GM12878 (cell line): ENCODE data around the gene ZNF33B. TPM values are rescaled to one million over a fixed set of nuclear protein-coding genes. Genes with fewer than 3 reads are reported as not detected.

ENCODE experiments used
- ATAC-seq: fragments of 200-7000 bp; cut with Tn5 transposase; 3 replicates; pipeline ENCODE4 v1.9.1; 2020; ENCODE audit warnings: mild to moderate bottlenecking, moderate library complexity
- BruUV-seq: library from RNA; stranded (reverse); fragments of 400-500 nt; replicated peaks from 2 replicates; lab custom pipeline; 2021; lab: Mats Ljungman, UMichigan
- CTCF ChIA-PET: fragments of 300-600 bp; sonication (Branson Sonifier 250); formaldehyde crosslinking; extraction: SDS; loops from one replicate; lab custom pipeline; 2021; ENCODE audit warnings: inconsistent platforms; lab: Yijun Ruan, JAX
- POLR2A ChIA-PET: fragments of 350-600 bp; formaldehyde crosslinking; extraction: SDS; loops from one replicate; lab custom pipeline; 2021; ENCODE audit warnings: inconsistent platforms; lab: Charles Lee
- RAD21 ChIA-PET: fragments of 300-600 bp; sonication (Branson Sonifier 250); formaldehyde crosslinking; loops from one replicate; lab custom pipeline; 2023; ENCODE audit warnings: antibody characterized with exemption; ENCODE audit not compliant: unreplicated experiment; lab: Charles Lee
- SMC1A ChIA-PET: fragments of 300-600 bp; sonication (Branson Sonifier 250); formaldehyde crosslinking; loops from one replicate; lab custom pipeline; 2023; ENCODE audit not compliant: unreplicated experiment, uncharacterized antibody; lab: Charles Lee
- DNase-seq: peaks from one replicate; pipeline ENCODE4 v3.0.0-alpha.2; 2011; ENCODE audit warnings: low read depth, low spot score
- FAIRE-seq: peaks from 3 replicates; lab custom pipeline; 2011; peaks lifted over from hg19 to GRCh38; lab: Jason Lieb, UNC
- H2AFZ ChIP-seq: 2 replicates; pipeline ENCODE4 v1.6.0; 2011; ENCODE audit warnings: low read depth, low read length, control low read depth; ENCODE audit not compliant: control insufficient read depth
- H3K27ac ChIP-seq: 2 replicates; pipeline ENCODE4 v1.5.1; 2011; ENCODE audit warnings: control low read depth; ENCODE audit not compliant: control insufficient read depth, insufficient read depth
- H3K27me3 ChIP-seq, 2 experiments: replicated peaks in 1 of 2; 2 replicates each; pipeline versions ENCODE4 v1.6.0 to v1.6.1; 2011; ENCODE audit warnings: low read length in 1 of 2; ENCODE audit not compliant: control insufficient read depth in 2 of 2, insufficient read depth in 2 of 2
- H3K36me3 ChIP-seq, 2 experiments: 2 replicates each; pipeline ENCODE4 v1.5.1; 2011; ENCODE audit warnings: low read length in 1 of 2; ENCODE audit not compliant: control insufficient read depth in 2 of 2, insufficient read depth in 2 of 2
- H3K4me1 ChIP-seq: 2 replicates; pipeline ENCODE4 v1.6.1; 2011; ENCODE audit warnings: mild to moderate bottlenecking, low read length, moderate library complexity, mixed read lengths; ENCODE audit not compliant: control insufficient read depth, insufficient read depth
- H3K4me2 ChIP-seq: 2 replicates; pipeline ENCODE4 v1.6.0; 2011; ENCODE audit warnings: control low read depth; ENCODE audit not compliant: control insufficient read depth, insufficient read depth
- H3K4me3 ChIP-seq: fragments of 200-600 bp; sonication (generic); 2 replicates; pipeline ENCODE4 v1.5.1; 2016
- H3K79me2 ChIP-seq: 2 replicates; pipeline ENCODE4 v1.6.0; 2011; ENCODE audit warnings: low read length; ENCODE audit not compliant: control insufficient read depth, insufficient read depth
- H3K9ac ChIP-seq: 2 replicates; pipeline ENCODE4 v1.8.0; 2011; ENCODE audit warnings: low read length, control low read depth, mixed read lengths; ENCODE audit not compliant: control insufficient read depth, insufficient read depth
- H3K9me3 ChIP-seq: replicated peaks from 3 replicates; pipeline ENCODE4 v1.5.1; 2011; ENCODE audit warnings: mild to moderate bottlenecking, low read length; ENCODE audit not compliant: control insufficient read depth, insufficient read depth
- H4K20me1 ChIP-seq: 2 replicates; pipeline ENCODE4 v1.6.0; 2011; ENCODE audit not compliant: control insufficient read depth, insufficient read depth
- HDAC2 ChIP-seq: fragments of 200-600 bp; sonication (generic); IDR thresholded peaks from 2 replicates; pipeline ENCODE4 v1.6.1; 2017
- KLF5 ChIP-seq: fragments of 450-650 bp; IDR thresholded peaks from 2 replicates; pipeline ENCODE4 v1.6.1; 2014; ENCODE audit warnings: mild to moderate bottlenecking; ENCODE audit not compliant: partially characterized antibody
- WGBS: methylation state at CpG from one replicate; pipeline ENCODE4 v1.1.6; 2016; ENCODE audit warnings: low lambda C conversion rate; ENCODE audit not compliant: insufficient replicate concordance, insufficient coverage; ENCODE audit errors: missing lambda C conversion rate; 5-methylcytosine and 5-hydroxymethylcytosine counted together
- in situ Hi-C: fragments of 300-500 bp; cut with MboI; formaldehyde crosslinking; loops from 9 replicates; pipeline ENCODE4 v1.14.3; 2018; ENCODE audit warnings: mixed read lengths
- intact Hi-C: fragments of 100-400 bp; cut with micrococcal nuclease; formaldehyde crosslinking; loops from one replicate; pipeline ENCODE4 v1.14.2; 2022; ENCODE audit not compliant: unreplicated experiment
- polyA plus RNA-seq, 11 experiments: library from polyadenylated mRNA; depleted of rRNA in 4 of 11; unstranded in 6 of 11; stranded (reverse) in 5 of 11; fragments of >200 nt; fragmentation: Nextera tagmentation in 4 of 11; fragmentation: Illumina TruSeq in 1 of 11; extraction: Ambion mirVana in 4 of 11; extraction: Trizol in 1 of 11; gene quantifications; 1 replicate in 1 of 11; 2 replicates in 10 of 11; pipeline versions ENCODE4 v1.2.1 to v1.2.3, GENCODE V29; 2011 to 2016; ENCODE audit warnings: inconsistent platforms in 2 of 11, missing spikeins in 2 of 11, low read depth in 1 of 11
- total RNA-seq, 4 experiments: library from RNA; depleted of rRNA in 3 of 4; stranded (reverse); fragments of >200 nt in 3 of 4; fragmentation: Illumina TruSeq in 1 of 4; extraction: Trizol in 1 of 4; gene quantifications; 2 replicates each; pipeline versions ENCODE4 v1.2.1 to v1.2.3, GENCODE V29; 2013 to 2021
- TF ChIP-seq, protein P1 (sequence below): fragments of 450-650 bp; IDR thresholded peaks from 2 replicates; pipeline ENCODE4 v1.6.1; 2016; ENCODE audit warnings: mild to moderate bottlenecking, moderate library complexity, borderline replicate concordance

The ZNF33B gene
- total and polyA plus RNA-seq, 10 of the 15 experiments (the other 5 are each of a cell fraction or from before 2014, with no cell fraction given) = 5.3 to 19.7 (median 9.3) TPM

DNA sequence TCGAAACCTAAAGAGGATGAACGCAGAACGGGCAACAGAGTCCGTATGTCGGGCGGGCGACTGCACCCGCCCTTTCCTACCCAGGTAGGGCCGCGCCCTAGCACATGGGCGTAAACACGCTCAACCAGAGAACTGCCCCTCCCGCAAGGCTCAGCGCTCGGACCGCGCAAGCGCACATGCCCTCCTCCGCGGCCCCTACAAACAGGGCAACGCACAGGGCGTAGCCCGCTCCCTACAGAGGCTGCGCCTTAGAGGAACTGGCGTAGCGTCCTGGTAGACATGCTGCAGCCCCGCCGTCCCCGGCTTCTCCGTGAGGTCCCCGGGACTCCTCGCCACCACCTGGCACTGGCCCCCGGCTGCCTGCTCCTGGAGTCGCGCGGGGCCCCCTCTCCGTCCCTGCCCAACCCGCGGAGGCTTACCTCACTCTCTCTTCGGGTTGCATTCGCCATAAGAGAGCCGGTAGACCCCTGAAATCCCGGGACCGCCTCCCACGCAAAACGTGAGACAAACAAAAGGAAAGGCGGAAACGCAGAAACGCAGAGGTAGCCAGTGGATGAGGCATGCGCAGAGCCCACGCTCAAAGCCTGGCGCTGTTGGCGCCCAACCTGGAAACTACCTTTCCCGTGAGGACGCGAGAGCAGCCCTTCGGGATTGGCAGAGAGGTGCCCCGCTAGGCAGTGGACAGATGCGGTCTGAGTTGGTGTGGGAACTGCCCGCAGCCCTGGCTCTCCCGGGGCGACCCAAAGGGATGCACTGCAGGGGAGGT is at the start of gene ZNF33B (continued):
- TF ChIP-seq, protein P1, sequence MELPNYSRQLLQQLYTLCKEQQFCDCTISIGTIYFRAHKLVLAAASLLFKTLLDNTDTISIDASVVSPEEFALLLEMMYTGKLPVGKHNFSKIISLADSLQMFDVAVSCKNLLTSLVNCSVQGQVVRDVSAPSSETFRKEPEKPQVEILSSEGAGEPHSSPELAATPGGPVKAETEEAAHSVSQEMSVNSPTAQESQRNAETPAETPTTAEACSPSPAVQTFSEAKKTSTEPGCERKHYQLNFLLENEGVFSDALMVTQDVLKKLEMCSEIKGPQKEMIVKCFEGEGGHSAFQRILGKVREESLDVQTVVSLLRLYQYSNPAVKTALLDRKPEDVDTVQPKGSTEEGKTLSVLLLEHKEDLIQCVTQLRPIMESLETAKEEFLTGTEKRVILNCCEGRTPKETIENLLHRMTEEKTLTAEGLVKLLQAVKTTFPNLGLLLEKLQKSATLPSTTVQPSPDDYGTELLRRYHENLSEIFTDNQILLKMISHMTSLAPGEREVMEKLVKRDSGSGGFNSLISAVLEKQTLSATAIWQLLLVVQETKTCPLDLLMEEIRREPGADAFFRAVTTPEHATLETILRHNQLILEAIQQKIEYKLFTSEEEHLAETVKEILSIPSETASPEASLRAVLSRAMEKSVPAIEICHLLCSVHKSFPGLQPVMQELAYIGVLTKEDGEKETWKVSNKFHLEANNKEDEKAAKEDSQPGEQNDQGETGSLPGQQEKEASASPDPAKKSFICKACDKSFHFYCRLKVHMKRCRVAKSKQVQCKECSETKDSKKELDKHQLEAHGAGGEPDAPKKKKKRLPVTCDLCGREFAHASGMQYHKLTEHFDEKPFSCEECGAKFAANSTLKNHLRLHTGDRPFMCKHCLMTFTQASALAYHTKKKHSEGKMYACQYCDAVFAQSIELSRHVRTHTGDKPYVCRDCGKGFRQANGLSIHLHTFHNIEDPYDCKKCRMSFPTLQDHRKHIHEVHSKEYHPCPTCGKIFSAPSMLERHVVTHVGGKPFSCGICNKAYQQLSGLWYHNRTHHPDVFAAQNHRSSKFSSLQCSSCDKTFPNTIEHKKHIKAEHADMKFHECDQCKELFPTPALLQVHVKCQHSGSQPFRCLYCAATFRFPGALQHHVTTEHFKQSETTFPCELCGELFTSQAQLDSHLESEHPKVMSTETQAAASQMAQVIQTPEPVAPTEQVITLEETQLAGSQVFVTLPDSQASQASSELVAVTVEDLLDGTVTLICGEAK = no peak; the same call in 1 of the 2 replicates
- TF ChIP-seq KLF5 = no peak

- 17% methylated on average over 2 of the region's 2 CpGs for WGBS
- Histone ChIP-seq H3K4me3 (no peak overlapping the region), H3K4me2 (no peak overlapping the region), H3K36me3 (no peaks in the 10 kb centered on the region), H3K79me2 (no peaks in the 10 kb centered on the region), H3K4me1 (no peaks in the 10 kb centered on the region)
- POLR2A ChIA-PET = no interaction called here
- CTCF ChIA-PET = no interaction called here
- SMC1A ChIA-PET = no interaction called here
- RAD21 ChIA-PET = interaction anchor here (0.6 kb wide), 1 partner anchor 461 kb away, joined by 4 read pairs; no protein-coding TSS in a partner anchor
- no peak for ATAC-seq
- intact Hi-C loops = no loop called here
- TF ChIP-seq HDAC2 = no peak
- TF ChIP-seq, all 136 proteins: peak for 0
- H4K20me1 ChIP-seq = no peaks in the 10 kb centered on the region
- no peak overlapping the region for H2AFZ ChIP-seq
- in situ Hi-C loops = no loop called here
- BruUV-seq = no TSS peak
- H3K9me3 ChIP-seq = no peaks in the 10 kb centered on the region
- no peak overlapping the region for H3K9ac ChIP-seq
- no peak overlapping the region for H3K27ac ChIP-seq
- FAIRE-seq = no peak
- no peaks in the 10 kb centered on the region for H3K27me3 ChIP-seq
- no peak for DNase-seq
These were observed 46.1 kb upstream of the ZNF33B start for GRCh38 chr10:42684517-42684916.
